KOPT-K1 (cell line): Measurements from ENCODE around the gene CBS.
"Not testable (repeated sequence)": the region's sequence is repeated elsewhere in the genome, so short reads cannot be mapped to it uniquely, and the experiment has no call there.

ENCODE experiments used
- H3K27ac ChIP-seq: fragments of 200-600 bp; sonication (generic); 2 replicates; pipeline ENCODE4 v1.5.1; 2016; ENCODE audit warnings: antibody characterized with exemption, mild to moderate bottlenecking, low read depth, low read length; ENCODE audit not compliant: poor library complexity, severe bottlenecking
- H3K36me3 ChIP-seq: fragments of 200-600 bp; sonication (generic); 2 replicates; pipeline ENCODE4 v1.5.1; 2017; ENCODE audit warnings: antibody characterized with exemption, mild to moderate bottlenecking, low read length, moderate library complexity; ENCODE audit not compliant: insufficient read depth
- H3K9me3 ChIP-seq: fragments of 200-600 bp; sonication (generic); 2 replicates; pipeline ENCODE4 v1.5.1; 2017; ENCODE audit warnings: antibody characterized with exemption, low read length, mild to moderate bottlenecking; ENCODE audit not compliant: insufficient read depth, poor library complexity, severe bottlenecking

The CBS gene

GRCh38 chr21:43043291-43043690 is 32.3 kb downstream of the CBS start:
- not testable (repeated sequence) for H3K27ac ChIP-seq, H3K9me3 ChIP-seq, H3K36me3 ChIP-seq

- H3K36me3 ChIP-seq, H3K27ac ChIP-seq, H3K9me3 ChIP-seq: not testable (repeated sequence)
Measured at GRCh38 chr21:43042169-43042568, 33.5 kb downstream of the CBS start.

- H3K9me3 ChIP-seq, H3K27ac ChIP-seq, H3K36me3 ChIP-seq: not testable (repeated sequence)
Measured at GRCh38 chr21:43038659-43039044, 37.0 kb downstream of the CBS start.

- not testable (repeated sequence) for H3K9me3 ChIP-seq, H3K36me3 ChIP-seq, H3K27ac ChIP-seq
Measured at GRCh38 chr21:43037918-43038658, 37.5 kb downstream of the CBS start.

- H3K36me3 ChIP-seq, result peaks cover 11% of the 10 kb centered on the region; the same call in 1 of the 2 replicates
- H3K27ac ChIP-seq, result not testable (repeated sequence)
Measured at GRCh38 chr21:43036889-43037288, 38.7 kb downstream of the CBS start.

GRCh38 chr21:43034826-43035225 is 40.8 kb downstream of the CBS start:
- H3K9me3 ChIP-seq, result no peaks in the 10 kb centered on the region
- no peak overlapping the region for H3K27ac ChIP-seq
- peaks cover 28% of the 10 kb centered on the region for H3K36me3 ChIP-seq

More at GRCh38 chr21:43036889-43037288, 38.7 kb downstream of the CBS start:
- not testable (repeated sequence) for H3K9me3 ChIP-seq

GRCh38 chr21:43034101-43034500 is 41.5 kb downstream of the CBS start:
- Histone ChIP-seq H3K9me3 (no peaks in the 10 kb centered on the region), H3K36me3 (peaks cover 34% of the 10 kb centered on the region), H3K27ac (no peak overlapping the region)

GRCh38 chr21:43031121-43031619 is 44.5 kb downstream of the CBS start:
- Histone ChIP-seq H3K9me3 (no peaks in the 10 kb centered on the region), H3K27ac (no peak overlapping the region), H3K36me3 (peaks cover 53% of the 10 kb centered on the region)

GRCh38 chr21:43029785-43030184 is 45.9 kb downstream of the CBS start:
- H3K36me3 ChIP-seq, result peaks cover 57% of the 10 kb centered on the region
- no peaks in the 10 kb centered on the region for H3K9me3 ChIP-seq
- no peak overlapping the region for H3K27ac ChIP-seq

- Histone ChIP-seq H3K9me3 (no peaks in the 10 kb centered on the region), H3K27ac (no peak overlapping the region), H3K36me3 (peaks cover 66% of the 10 kb centered on the region)
Measured at GRCh38 chr21:43027846-43028731, 47.5 kb downstream of the CBS start.

GRCh38 chr21:43025636-43026180 is 49.9 kb downstream of the CBS start:
- Histone ChIP-seq H3K9me3 (no peaks in the 10 kb centered on the region), H3K27ac (peak overlapping the region; percentile 57), H3K36me3 (peaks cover 66% of the 10 kb centered on the region)

- peak overlapping the region; percentile 57 for H3K27ac ChIP-seq
- H3K36me3 ChIP-seq, result peaks cover 64% of the 10 kb centered on the region
Measured at GRCh38 chr21:43024439-43025136, 51.0 kb downstream of the CBS start.

GRCh38 chr21:43023175-43023574 is 52.5 kb downstream of the CBS start:
- no peaks in the 10 kb centered on the region for H3K9me3 ChIP-seq
- H3K27ac ChIP-seq, result no peak overlapping the region
- H3K36me3 ChIP-seq, result peaks cover 58% of the 10 kb centered on the region

More at GRCh38 chr21:43024439-43025136, 51.0 kb downstream of the CBS start:
- no peaks in the 10 kb centered on the region for H3K9me3 ChIP-seq

GRCh38 chr21:43021756-43022600 is 53.7 kb downstream of the CBS start:
- Histone ChIP-seq H3K36me3 (peaks cover 56% of the 10 kb centered on the region; the same call in 1 of the 2 replicates), H3K9me3 (no peaks in the 10 kb centered on the region), H3K27ac (no peak overlapping the region)
